A673 (cell line): ENCODE results near the gene NLRP1. TPM values are rescaled to one million over a fixed set of nuclear protein-coding genes. Genes with fewer than 3 reads are reported as not detected.

Experiments
- BruUV-seq: library from RNA; stranded (reverse); fragments of 400-500 nt; replicated peaks from 2 replicates; lab custom pipeline; 2021; lab: Mats Ljungman, UMichigan
- CTCF ChIA-PET: fragments of 300-600 bp; sonication (Branson Sonifier 250); formaldehyde crosslinking; loops from one replicate; lab custom pipeline; 2022; ENCODE audit warnings: antibody characterized with exemption; lab: Charles Lee
- POLR2A ChIA-PET: fragments of 300-600 bp; sonication (Branson Sonifier 250); formaldehyde crosslinking; loops from one replicate; lab custom pipeline; 2022; ENCODE audit warnings: antibody characterized with exemption; ENCODE audit not compliant: low non-redundant PET; lab: Charles Lee
- DNase-seq: peaks from one replicate; pipeline ENCODE4 v3.0.0-alpha.2; 2015; ENCODE audit warnings: low spot score
- H3K27ac ChIP-seq: fragments of 200-600 bp; sonication (generic); 2 replicates; pipeline ENCODE4 v1.5.1; 2016; ENCODE audit warnings: mixed run types, low read depth, mild to moderate bottlenecking, mixed read lengths, antibody characterized with exemption, low read length; ENCODE audit not compliant: poor library complexity, severe bottlenecking
- H3K27me3 ChIP-seq: fragments of 200-600 bp; sonication (generic); replicated peaks from 2 replicates; pipeline ENCODE4 v1.6.1; 2017; ENCODE audit warnings: mixed run types, low read depth, mild to moderate bottlenecking, mixed read lengths, antibody characterized with exemption, low read length; ENCODE audit not compliant: insufficient read depth, poor library complexity
- H3K36me3 ChIP-seq: fragments of 200-600 bp; sonication (generic); 2 replicates; pipeline ENCODE4 v1.6.1; 2016; ENCODE audit warnings: mixed run types, mild to moderate bottlenecking, mixed read lengths, antibody characterized with exemption, low read length; ENCODE audit not compliant: insufficient read depth, poor library complexity, severe bottlenecking
- H3K4me1 ChIP-seq: fragments of 200-600 bp; sonication (generic); 2 replicates; pipeline ENCODE4 v1.6.1; 2017; ENCODE audit warnings: mixed run types, mild to moderate bottlenecking, mixed read lengths, antibody characterized with exemption, low read length; ENCODE audit not compliant: insufficient read depth, poor library complexity, severe bottlenecking
- H3K4me3 ChIP-seq: fragments of 200-600 bp; sonication (generic); 2 replicates; pipeline ENCODE4 v1.5.1; 2016; ENCODE audit warnings: low read depth, mixed run types, mild to moderate bottlenecking, mixed read lengths, low read length; ENCODE audit not compliant: poor library complexity, severe bottlenecking
- H3K9me3 ChIP-seq: fragments of 200-600 bp; sonication (generic); 2 replicates; pipeline ENCODE4 v1.6.1; 2016; ENCODE audit warnings: mixed run types, low read depth, mild to moderate bottlenecking, mixed read lengths, antibody characterized with exemption, low read length; ENCODE audit not compliant: poor library complexity, severe bottlenecking
- EZH2 ChIP-seq: fragments of 200-600 bp; sonication (generic); IDR thresholded peaks from 2 replicates; pipeline ENCODE4 v1.6.1; 2017; ENCODE audit warnings: borderline replicate concordance, low read depth, mild to moderate bottlenecking, mixed read lengths, antibody characterized with exemption, low read length; ENCODE audit not compliant: poor library complexity, severe bottlenecking
- intact Hi-C: fragments of 100-400 bp; cut with micrococcal nuclease; formaldehyde crosslinking; loops from one replicate; pipeline ENCODE4 v1.10.0; 2022; ENCODE audit not compliant: unreplicated experiment
- total RNA-seq: library from RNA; stranded (reverse); gene quantifications from 2 replicates; pipeline ENCODE4 v1.2.3, GENCODE V29; 2021
- TF ChIP-seq, protein P1 (sequence below): fragments of 300-800, 200-600 bp; sonication (generic); conservative IDR thresholded peaks from 2 replicates; pipeline ENCODE4 v1.5.1; 2017; ENCODE audit warnings: low read depth, mild to moderate bottlenecking, antibody characterized with exemption, low read length, moderate library complexity, mixed read lengths

Gene NLRP1
- total RNA-seq, 1 experiment from 2014 or later = 5.2 TPM

GRCh38 chr17:5629128-5629527 is 44.8 kb upstream of the NLRP1 start:
- no peak for DNase-seq
- Histone ChIP-seq H3K27me3 (peaks cover 75% of the 10 kb centered on the region), H3K9me3 (no peaks in the 10 kb centered on the region), H3K36me3 (no peaks in the 10 kb centered on the region), H3K4me3 (no peak overlapping the region), H3K4me1 (no peaks in the 10 kb centered on the region), H3K27ac (no peak overlapping the region)
- CTCF ChIA-PET = no interaction called here
- POLR2A ChIA-PET = no interaction called here
- intact Hi-C loops = no loop called here
- no peak for TF ChIP-seq EZH2
- TF ChIP-seq, protein P1, sequence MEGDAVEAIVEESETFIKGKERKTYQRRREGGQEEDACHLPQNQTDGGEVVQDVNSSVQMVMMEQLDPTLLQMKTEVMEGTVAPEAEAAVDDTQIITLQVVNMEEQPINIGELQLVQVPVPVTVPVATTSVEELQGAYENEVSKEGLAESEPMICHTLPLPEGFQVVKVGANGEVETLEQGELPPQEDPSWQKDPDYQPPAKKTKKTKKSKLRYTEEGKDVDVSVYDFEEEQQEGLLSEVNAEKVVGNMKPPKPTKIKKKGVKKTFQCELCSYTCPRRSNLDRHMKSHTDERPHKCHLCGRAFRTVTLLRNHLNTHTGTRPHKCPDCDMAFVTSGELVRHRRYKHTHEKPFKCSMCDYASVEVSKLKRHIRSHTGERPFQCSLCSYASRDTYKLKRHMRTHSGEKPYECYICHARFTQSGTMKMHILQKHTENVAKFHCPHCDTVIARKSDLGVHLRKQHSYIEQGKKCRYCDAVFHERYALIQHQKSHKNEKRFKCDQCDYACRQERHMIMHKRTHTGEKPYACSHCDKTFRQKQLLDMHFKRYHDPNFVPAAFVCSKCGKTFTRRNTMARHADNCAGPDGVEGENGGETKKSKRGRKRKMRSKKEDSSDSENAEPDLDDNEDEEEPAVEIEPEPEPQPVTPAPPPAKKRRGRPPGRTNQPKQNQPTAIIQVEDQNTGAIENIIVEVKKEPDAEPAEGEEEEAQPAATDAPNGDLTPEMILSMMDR = no peak
- BruUV-seq = no TSS peak

DNA sequence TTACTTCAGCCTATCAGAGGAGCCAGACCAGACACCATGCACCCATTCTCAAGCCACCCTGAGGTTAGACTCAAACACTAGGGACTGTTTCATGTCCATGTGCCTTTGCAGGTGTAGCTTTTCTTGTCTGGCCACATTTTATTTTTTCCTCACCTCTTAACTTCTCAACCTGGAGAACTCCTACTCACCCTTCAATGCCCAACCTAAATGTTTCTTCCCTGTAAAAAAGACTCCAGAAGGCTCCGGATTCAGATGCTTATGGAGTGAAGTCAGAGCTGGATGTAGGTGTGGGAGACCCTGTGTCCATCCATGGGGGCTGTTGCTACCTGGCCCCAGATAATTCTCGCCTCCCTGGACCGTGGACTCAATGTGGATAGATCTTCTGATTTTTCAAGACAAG is 44.0 kb upstream of the NLRP1 start:
- H3K4me1 ChIP-seq = no peaks in the 10 kb centered on the region
- TF ChIP-seq EZH2 = no peak
- TF ChIP-seq, protein P1 = no peak
- CTCF ChIA-PET = no interaction called here
- DNase-seq = no peak
- H3K9me3 ChIP-seq = no peaks in the 10 kb centered on the region
- intact Hi-C loops = no loop called here
- H3K4me3 ChIP-seq = no peak overlapping the region
- POLR2A ChIA-PET = no interaction called here
- no peaks in the 10 kb centered on the region for H3K36me3 ChIP-seq
- H3K27ac ChIP-seq = no peak overlapping the region
- no TSS peak for BruUV-seq
- peaks cover 77% of the 10 kb centered on the region for H3K27me3 ChIP-seq

DNA sequence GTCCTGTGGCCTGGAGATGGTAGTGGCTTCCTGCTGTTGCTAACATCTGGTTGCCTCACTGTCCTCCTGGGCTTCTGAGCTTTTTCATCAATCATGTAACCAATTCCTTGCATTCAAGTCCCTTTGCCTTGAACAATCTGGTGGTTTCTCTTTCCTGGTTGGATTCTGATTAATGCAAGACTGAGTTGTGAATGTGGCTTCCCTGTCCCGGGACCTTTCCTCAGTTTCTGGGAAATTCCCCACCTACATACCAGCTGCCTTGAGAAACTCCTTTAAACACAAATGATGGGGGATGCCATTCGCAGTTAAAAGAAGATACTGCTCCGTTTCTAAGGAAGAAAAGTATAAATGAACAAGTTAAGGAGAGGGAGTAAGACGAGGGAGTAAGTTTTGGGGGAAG is 39.9 kb upstream of the NLRP1 start:
- no peak for DNase-seq
- ChIA-PET POLR2A (no interaction called here), CTCF (no interaction called here)
- TF ChIP-seq, protein P1 = no peak
- TF ChIP-seq EZH2 = no peak
- no peak overlapping the region for H3K27ac ChIP-seq
- intact Hi-C loops = no loop called here
- peaks cover 73% of the 10 kb centered on the region for H3K27me3 ChIP-seq
- no peaks in the 10 kb centered on the region for H3K9me3 ChIP-seq
- no peaks in the 10 kb centered on the region for H3K4me1 ChIP-seq
- no TSS peak for BruUV-seq
- H3K36me3 ChIP-seq = no peaks in the 10 kb centered on the region
- no peak overlapping the region for H3K4me3 ChIP-seq
